Nucleus accumbens (tissue), 56 donors: Measurements from ENCODE around the gene GALNTL6.
A peak's percentile ranks its signal among the peaks of the same experiment; 100 is the strongest.

Source experiments
- DNase-seq, 56 donors: peaks; one replicate each; lab custom pipeline; 2025; lab: John Stamatoyannopoulos, UW

The GALNTL6 gene

DNA sequence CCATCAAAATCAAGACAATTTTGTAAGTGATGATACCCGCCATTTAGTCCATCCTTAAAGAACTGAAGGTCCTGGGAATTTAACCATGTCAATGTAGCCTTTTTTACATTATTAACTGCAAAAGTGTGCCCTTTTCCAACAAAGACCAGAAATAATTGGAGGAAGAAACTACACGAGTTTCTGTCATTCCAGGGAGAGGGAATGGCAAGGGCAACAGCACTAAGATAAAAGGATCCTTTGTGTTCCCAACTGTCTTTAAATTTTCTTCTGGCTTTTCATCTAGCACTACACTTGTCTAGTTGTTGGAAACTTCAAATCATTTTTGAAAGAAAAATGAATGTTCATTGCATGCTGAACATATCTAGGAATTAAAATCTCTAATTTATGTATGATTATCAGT lies 286.2 kb downstream of the GALNTL6 start:
- DNase-seq = no peak

DNA sequence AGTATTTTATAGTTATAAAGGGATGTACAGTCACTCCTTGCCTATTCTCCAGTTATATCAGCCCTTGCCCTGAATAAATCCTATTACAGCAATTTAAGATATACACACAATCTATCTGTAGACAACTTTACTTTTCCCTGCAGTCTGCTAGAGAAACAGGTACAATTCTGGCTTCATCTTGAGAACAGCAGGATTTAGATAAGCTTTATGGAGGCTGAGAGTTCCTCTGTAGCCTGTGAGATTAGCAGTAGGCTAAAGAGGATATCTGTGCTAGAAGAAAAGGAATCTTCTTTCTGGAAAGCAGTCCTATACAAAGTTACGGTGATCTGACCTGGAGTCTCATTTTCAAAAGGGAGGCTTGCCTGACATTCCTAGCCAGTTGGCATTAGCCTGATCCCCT lies 290.3 kb downstream of the GALNTL6 start:
- no peak for DNase-seq

GRCh38 chr4:172104539-172104938 lies 291.3 kb downstream of the GALNTL6 start:
- no peak for DNase-seq

GRCh38 chr4:172105918-172106317 lies 292.7 kb downstream of the GALNTL6 start:
- no peak for DNase-seq

DNA sequence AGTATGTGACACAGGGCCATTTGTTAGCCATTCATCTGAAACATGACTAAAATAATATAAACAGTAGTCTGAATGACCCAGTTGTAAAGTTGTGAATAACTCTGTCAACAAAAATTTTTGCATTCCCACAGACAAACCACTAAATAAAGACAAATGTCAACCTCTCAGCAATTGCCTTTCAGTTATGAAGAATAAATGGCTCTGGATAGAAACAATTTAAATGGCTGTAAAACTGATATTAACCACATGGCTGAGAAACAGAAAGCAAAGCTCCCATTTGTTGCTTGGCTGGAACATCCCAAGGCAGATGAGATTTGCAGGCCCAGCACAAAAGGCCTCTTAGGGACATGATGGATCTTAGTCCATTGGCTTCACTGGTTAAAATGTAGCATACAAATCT lies 296.3 kb downstream of the GALNTL6 start:
- no peak for DNase-seq

DNA sequence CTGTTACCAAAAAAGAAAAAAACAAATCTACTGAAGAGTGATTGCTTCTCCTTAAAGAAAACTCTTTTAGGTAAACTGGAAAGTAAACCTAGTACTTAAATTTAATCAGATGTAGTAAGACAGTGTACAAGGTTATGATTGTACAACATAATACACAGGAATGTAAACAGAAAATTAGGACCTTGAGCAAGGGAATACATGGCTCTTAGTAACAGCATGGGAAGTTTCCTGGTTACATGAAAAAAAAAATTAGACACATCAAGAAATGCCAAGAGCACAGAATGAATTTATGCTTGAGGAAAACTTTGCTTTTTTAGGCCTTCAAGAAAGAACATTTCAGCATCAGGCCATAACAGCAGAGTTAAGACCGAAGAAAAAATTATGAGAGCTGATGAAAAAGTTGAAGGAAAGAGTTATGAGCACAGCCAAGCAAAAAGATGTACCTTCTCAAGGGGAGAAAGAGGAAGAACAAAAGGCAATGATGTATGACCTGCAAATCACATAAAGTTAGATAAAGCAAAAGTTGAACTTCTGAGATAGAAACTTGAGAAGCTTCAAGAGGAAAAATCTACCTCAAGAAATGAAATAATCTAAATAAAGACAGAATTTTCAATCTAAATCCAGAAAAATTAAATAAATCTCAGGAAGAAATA lies 311.6 kb downstream of the GALNTL6 start:
- DNase-seq = no peak

- no peak for DNase-seq
Measured at GRCh38 chr4:172125443-172125842, 312.2 kb downstream of the GALNTL6 start.

GRCh38 chr4:172127168-172127567 lies 314.0 kb downstream of the GALNTL6 start:
- no peak for DNase-seq

- DNase-seq = no peak
Measured at GRCh38 chr4:172129593-172129992, 316.4 kb downstream of the GALNTL6 start.

- no peak for DNase-seq
Measured at GRCh38 chr4:172134521-172134920, 321.3 kb downstream of the GALNTL6 start.

DNA sequence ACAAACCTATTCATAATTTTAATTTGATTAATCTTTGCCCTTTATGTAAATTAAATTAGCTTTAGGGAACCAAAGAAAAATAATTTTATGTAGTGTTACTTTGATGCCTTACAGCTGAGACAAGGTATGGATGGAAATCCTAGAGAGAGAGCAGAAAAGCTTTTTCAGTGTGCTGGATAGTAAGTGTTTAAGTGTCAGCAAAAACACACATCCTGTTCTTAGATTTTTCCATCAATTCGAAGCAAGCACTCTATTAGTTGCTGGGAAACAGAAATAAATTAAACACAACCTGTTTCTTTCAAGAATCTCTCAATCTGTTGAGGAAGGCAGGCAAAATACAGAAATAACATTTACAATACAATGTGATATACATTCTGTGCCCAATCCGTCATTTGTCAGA lies 327.8 kb downstream of the GALNTL6 start:
- no peak for DNase-seq

GRCh38 chr4:172142281-172142741 lies 329.1 kb downstream of the GALNTL6 start:
- DNase-seq = no peak

GRCh38 chr4:172143605-172144314 lies 330.6 kb downstream of the GALNTL6 start:
- DNase-seq = no peak

GRCh38 chr4:172147687-172148086 lies 334.5 kb downstream of the GALNTL6 start:
- DNase-seq = no peak

GRCh38 chr4:172149329-172149728 lies 336.1 kb downstream of the GALNTL6 start:
- DNase-seq = no peak

DNA sequence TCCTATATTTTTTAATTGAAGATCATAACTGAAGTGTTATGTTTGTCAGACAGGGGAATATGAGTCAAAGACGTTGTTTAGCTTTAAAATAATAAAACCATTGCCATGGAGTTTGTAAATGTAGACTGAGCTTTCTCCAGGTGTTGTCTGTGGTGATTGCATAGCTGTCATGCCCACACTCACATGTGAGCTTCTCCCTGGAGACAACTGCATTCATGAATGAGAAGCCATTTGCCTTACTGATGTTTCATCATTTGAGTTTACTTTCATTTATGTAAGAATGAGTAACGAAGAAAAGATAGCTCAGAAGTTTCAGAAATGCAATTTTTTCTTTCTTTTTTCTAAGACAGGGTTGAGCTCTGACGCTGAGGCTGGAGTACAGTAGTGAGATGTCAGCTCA lies 339.1 kb downstream of the GALNTL6 start:
- DNase-seq = peak in 3 of 56 donors; percentile 1 to 23 (median 1)

GRCh38 chr4:172153719-172154118 lies 340.5 kb downstream of the GALNTL6 start:
- DNase-seq = no peak

- no peak for DNase-seq
Measured at GRCh38 chr4:172155838-172156345, 342.7 kb downstream of the GALNTL6 start.

- DNase-seq = no peak
Measured at GRCh38 chr4:172157946-172158345, 344.7 kb downstream of the GALNTL6 start.

GRCh38 chr4:172163215-172163614 lies 350.0 kb downstream of the GALNTL6 start:
- no peak for DNase-seq

- DNase-seq = no peak
Measured at GRCh38 chr4:172168888-172169287, 355.7 kb downstream of the GALNTL6 start.

GRCh38 chr4:172169871-172170270 lies 356.7 kb downstream of the GALNTL6 start:
- DNase-seq = no peak
